Measurements from ENCODE around the gene ASAH2B.
"Not testable (repeated sequence)": the region's sequence is repeated elsewhere in the genome, so short reads cannot be mapped to it uniquely, and the experiment has no call there.

The ASAH2B gene

GRCh38 chr10:50787962-50788361 lies 48.2 kb downstream of the ASAH2B start:
- DNase-seq (ENCODE audit: low read depth); H3K4me3 ChIP-seq (ENCODE audit: low read length): not testable (repeated sequence)

- TF ChIP-seq CTCF (IDR thresholded peaks at IDR 0.05; ENCODE audit: insufficient read depth, low read depth, low read length, missing control alignments), result peak; percentile 58
- DNase-seq (ENCODE audit: low read depth), result peak; percentile 52
- no peak overlapping the region for H3K4me3 ChIP-seq (ENCODE audit: low read length)
Observed at GRCh38 chr10:50788951-50789945, 49.5 kb downstream of the ASAH2B start.

- TF ChIP-seq CTCF (IDR thresholded peaks at IDR 0.05; ENCODE audit: insufficient read depth, low read depth, low read length, missing control alignments), result no peak
- peak; percentile 14 for DNase-seq (ENCODE audit: low read depth)
Observed at GRCh38 chr10:50794490-50794889, 54.8 kb downstream of the ASAH2B start.

GRCh38 chr10:50796693-50797092 lies 57.0 kb downstream of the ASAH2B start:
- peak; percentile 11 for DNase-seq (ENCODE audit: low read depth)
- no peak overlapping the region for H3K4me3 ChIP-seq (ENCODE audit: low read length)
- no peak for TF ChIP-seq CTCF (IDR thresholded peaks at IDR 0.05; ENCODE audit: insufficient read depth, low read depth, low read length, missing control alignments)

More at GRCh38 chr10:50794490-50794889, 54.8 kb downstream of the ASAH2B start:
- H3K4me3 ChIP-seq (ENCODE audit: low read length), result no peak overlapping the region

- no peak for DNase-seq (ENCODE audit: low read depth)
- TF ChIP-seq CTCF (IDR thresholded peaks at IDR 0.05; ENCODE audit: insufficient read depth, low read depth, low read length, missing control alignments), result no peak
- H3K4me3 ChIP-seq (ENCODE audit: low read length), result no peak overlapping the region
Observed at GRCh38 chr10:50798297-50798696, 58.6 kb downstream of the ASAH2B start.

GRCh38 chr10:50799595-50799994 lies 59.9 kb downstream of the ASAH2B start:
- no peak overlapping the region for H3K4me3 ChIP-seq (ENCODE audit: low read length)
- DNase-seq (ENCODE audit: low read depth), result no peak
- TF ChIP-seq CTCF (IDR thresholded peaks at IDR 0.05; ENCODE audit: insufficient read depth, low read depth, low read length, missing control alignments), result no peak

GRCh38 chr10:50805981-50806622 lies 66.4 kb downstream of the ASAH2B start:
- peak; percentile 3 for DNase-seq (ENCODE audit: low read depth)
- TF ChIP-seq CTCF (IDR thresholded peaks at IDR 0.05; ENCODE audit: insufficient read depth, low read depth, low read length, missing control alignments), result no peak
- H3K4me3 ChIP-seq (ENCODE audit: low read length), result no peak overlapping the region

Measured in epithelial cell of esophagus (primary cell).